Stimulated activated CD4-positive, alpha-beta T cell treated with anti-CD3 and anti-CD28 coated beads, Interleukin-15, amount 100 ng/mL, for 24 hours (primary cell): Measurements from ENCODE around the gene KRT33A.
"Not testable (repeated sequence)": the region's sequence is repeated elsewhere in the genome, so short reads cannot be mapped to it uniquely, and the experiment has no call there.

Source experiments
- DNase-seq: peaks from one replicate; pipeline ENCODE4 v3.0.0-alpha.2; 2020

KRT33A gene

GRCh38 chr17:41360296-41360995 lies 9.8 kb upstream of the KRT33A start:
- no peak for DNase-seq

DNA sequence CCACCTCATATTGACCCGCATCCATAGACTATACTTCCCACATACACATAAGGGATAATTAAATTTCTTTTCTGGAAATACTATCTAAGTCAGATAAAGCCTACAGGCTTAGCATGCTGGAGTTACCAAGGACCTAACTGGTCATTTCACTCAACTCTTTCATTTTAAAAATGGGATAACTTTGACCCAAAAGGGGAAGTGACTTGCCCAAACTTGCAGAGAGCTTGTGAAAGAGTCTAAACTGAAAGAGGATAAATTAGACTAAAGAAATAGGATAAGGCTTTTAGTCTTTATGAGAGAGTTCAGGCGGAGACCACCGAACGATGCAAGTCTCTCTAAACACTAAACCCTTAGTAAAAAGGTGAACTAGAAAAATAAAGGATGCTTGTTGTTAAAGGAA lies 3.9 kb upstream of the KRT33A start:
- DNase-seq, result no peak

DNA sequence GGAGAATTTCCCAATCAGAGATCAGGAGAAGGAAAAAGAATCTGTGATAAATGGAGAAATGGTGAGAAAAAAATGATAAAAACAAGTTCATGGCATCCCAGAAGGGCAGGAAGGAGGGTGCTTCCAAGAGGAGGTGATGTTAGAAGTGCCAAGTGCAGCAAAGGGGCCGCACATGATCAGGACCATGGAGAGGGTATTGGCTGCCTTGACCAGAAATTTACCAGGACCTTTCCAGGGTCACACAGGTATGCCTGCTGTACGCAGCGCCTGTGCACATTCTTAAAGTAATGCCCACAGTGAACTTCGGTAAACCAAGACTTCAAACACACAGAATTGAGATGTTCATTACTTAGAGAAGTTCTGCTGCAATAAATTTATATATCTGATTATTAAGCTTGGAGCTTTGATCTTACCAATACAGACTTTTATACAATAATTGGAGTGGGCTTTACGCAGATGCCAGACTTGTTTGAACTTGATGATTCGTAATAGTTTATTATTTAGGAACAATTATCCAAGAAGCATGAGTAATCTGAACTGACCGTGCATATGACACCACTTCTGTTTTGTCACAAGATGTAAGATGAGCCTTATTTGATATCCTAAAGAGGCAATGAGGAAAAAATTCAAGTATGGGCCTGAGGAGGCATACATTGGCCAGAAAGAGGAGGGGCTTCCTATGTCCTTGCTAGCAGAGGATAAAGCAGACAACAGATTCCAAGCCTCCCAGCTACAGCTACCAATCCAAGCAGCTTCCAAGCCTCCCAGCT lies 2.2 kb upstream of the KRT33A start:
- DNase-seq, result no peak

DNA sequence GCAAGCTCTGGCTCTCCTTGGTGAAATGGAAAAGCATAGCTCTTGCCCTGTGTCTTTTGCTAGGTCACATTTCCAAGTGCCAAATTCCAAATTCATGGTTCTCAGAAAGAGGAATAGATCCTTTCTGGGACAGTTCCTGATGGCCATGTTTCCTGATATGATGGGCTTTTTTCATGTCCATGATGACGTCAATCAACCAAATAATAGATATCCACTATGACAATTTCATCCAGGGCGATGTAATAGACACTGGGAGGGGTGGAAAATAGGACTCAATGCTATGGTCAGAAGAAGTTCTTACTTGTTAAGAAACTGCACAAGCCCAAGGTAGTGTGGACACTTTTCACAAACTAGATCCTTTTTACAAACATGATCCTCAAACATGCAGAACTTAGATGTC lies 549 bp upstream of the KRT33A start:
- no peak for DNase-seq

GRCh38 chr17:41347869-41348760 lies 2.5 kb downstream of the KRT33A start:
- no peak for DNase-seq

DNA sequence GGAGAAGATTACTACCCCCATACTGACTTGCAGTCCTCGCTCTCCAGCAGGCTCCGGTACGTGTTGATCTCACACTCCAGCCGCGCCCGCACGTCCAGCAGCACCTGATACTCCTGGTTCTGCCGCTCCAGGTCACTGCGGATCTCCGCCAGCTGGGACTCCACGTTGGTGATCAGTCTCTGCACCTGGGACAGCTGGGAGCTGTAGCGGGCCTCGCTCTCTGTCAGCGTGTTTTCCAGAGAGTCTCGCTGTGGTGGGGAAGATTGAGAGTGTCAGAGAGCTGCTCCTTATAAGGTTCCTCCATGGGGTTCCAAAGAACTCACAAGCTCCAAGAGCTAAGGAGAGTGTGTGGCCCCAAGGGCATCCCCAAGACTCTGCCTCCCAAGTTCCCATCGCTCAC lies 4.2 kb downstream of the KRT33A start:
- not testable (repeated sequence) for DNase-seq

DNA sequence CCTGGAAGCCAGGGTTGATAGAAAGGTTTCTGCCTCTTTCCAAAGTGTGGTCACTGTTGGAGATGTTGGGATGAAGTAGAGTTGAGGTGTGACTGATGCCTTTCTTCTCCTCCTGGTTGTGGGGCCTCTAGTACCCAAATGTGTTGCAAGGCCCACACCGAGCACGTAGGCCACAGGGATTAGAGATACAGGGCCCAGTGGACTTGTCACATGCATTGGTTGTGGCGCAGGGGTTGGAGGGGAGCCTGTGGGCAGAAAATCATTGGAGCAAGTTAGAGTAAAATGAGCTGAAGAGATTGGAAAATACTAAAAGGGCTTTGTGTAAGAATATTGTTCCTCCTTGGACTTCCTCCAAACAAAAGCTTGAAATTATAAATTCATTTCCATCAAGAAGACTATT lies 4.6 kb downstream of the KRT33A start:
- DNase-seq, result no peak

DNA sequence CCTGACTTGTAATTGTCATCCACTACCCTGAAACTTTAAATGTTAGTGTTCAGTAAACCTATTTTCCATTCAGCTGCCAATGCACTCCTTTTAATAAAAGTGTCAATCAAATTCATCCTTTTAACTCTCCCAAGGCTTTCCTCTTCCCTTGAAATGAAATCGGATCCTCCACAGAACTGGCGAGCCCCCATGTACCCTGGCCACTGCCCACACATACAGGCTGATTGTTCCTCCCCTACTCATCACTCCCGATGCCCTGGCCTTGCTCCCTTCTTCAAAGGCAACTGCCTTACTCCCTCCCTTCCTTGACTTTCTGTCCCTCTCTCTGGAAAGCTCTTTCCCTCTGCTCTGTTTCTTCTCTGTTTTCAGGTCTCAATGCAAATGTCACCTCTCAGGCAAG lies 7.6 kb downstream of the KRT33A start:
- no peak for DNase-seq

GRCh38 chr17:41340934-41341861 lies 9.4 kb downstream of the KRT33A start:
- DNase-seq, result peak; percentile 61

DNA sequence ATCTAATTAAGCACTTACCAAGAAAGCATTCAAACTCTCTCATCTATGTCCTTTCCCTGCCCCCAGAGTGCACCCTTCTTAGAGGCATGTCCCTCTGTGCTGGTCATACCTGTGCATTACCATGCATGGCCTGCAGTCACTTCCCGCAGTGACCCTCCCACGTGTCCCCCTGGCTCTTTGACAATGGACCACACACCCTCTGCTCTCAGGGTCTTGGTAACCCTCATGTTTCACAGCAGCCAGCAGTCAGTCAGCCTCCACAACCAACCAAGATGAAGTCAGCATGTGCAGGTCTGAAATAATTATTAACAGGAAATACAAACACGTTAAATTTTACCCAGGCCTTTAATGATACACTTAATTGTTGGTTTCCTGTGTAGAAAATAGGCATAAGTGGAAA lies 10.1 kb downstream of the KRT33A start:
- DNase-seq, result no peak

GRCh38 chr17:41339571-41340172 lies 11.0 kb downstream of the KRT33A start:
- no peak for DNase-seq

- DNase-seq, result no peak
Observed at GRCh38 chr17:41338961-41339485, 11.6 kb downstream of the KRT33A start.

- DNase-seq, result no peak
Observed at GRCh38 chr17:41335747-41336146, 14.9 kb downstream of the KRT33A start.

DNA sequence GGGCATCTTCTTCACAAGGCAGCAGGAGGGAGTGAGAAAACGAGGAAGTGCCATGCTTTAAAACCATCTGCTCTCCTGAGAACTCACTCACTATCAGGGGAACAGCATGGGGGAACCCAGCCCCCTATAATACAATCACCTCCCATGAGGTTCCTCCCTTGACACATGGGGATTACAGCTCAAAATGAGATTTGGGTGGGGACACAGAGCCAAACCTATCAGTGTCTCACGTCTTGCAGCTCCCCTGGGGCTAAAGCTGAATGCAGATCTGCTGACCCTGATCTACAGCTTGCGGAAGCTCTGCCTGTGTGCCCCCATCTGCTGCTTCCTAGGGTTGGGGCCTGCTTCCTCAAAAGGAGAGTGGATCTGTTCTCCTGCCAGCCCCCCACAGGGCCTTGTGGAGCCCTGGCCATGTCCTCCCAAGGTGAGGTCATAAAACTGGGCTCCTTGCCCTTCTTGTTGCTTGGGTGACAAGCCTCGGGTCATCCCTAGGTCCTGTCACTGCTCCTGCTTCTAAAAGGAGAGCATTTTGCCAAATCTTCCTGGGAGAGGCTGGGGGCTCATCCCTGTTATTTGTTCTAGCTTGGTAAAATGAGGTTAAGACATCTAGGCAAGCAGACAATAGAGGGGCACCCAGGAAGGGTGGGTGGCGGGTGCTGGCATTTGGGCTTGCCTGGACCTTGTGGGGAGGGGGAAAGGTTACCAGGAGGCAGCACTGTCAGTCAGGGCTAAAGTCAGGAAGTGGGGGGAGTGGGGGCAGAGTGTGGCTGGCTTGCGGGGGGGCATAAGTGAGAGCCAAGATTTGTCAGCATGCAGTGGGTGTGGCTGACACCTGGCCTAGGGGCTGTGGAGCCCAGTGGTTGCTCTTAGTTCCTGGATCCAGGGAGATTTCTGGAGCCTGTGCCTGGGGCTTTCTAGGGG lies 16.0 kb downstream of the KRT33A start:
- DNase-seq, result no peak

- no peak for DNase-seq
Observed at GRCh38 chr17:41333836-41334235, 16.8 kb downstream of the KRT33A start.

GRCh38 chr17:41333098-41333497 lies 17.5 kb downstream of the KRT33A start:
- DNase-seq, result no peak

- no peak for DNase-seq
Observed at GRCh38 chr17:41332239-41332638, 18.4 kb downstream of the KRT33A start.

GRCh38 chr17:41331606-41332005 lies 19.0 kb downstream of the KRT33A start:
- DNase-seq, result no peak

GRCh38 chr17:41329279-41329948 lies 21.2 kb downstream of the KRT33A start:
- DNase-seq, result peak; percentile 46

GRCh38 chr17:41328207-41328606 lies 22.4 kb downstream of the KRT33A start:
- DNase-seq, result no peak
